NCI-H2227 (cell line): ENCODE data around the gene ZNF613.
"Not testable (repeated sequence)": the region's sequence is repeated elsewhere in the genome, so short reads cannot be mapped to it uniquely, and the experiment has no call there.

Experiments
- DNase-seq: peaks from one replicate; lab custom pipeline; 2025; ENCODE audit not compliant: unreplicated experiment; lab: John Stamatoyannopoulos, UW

Gene ZNF613

DNA sequence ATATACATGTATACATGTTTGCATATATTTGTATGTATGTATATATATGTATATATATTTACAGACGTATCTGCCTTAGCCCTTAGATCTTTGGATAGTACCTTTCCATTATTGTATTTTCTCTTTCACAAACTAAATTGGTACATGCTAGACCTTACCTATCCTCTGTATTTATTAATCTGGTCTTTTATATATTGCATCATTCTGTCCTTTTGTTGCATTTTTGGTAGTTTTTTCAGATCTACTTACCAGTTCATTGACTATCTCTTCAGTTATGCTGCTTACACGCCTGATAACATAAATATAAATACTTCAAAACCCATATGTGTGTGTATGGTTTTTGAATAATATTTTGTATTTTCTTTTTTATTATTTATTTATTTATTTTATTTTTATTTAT is 11.7 kb downstream of the ZNF613 start:
- no peak for DNase-seq

DNA sequence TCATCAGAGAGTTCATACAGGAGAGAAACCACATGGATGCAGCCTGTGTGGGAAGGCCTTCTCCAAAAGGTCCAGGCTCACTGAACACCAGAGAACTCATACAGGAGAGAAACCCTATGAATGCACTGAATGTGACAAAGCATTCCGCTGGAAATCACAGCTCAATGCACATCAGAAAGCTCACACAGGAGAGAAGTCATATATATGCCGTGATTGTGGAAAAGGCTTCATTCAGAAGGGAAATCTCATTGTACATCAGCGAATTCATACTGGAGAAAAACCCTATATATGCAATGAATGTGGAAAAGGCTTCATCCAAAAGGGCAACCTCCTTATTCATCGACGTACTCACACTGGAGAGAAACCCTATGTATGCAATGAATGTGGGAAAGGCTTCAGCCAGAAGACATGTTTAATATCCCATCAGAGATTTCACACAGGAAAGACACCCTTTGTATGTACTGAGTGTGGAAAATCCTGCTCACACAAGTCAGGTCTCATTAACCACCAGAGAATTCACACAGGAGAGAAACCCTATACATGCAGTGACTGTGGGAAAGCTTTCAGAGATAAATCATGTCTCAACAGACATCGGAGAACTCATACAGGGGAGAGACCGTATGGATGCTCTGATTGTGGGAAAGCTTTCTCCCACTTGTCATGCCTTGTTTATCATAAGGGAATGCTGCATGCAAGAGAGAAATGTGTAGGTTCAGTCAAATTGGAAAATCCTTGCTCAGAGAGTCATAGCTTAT is 17.7 kb downstream of the ZNF613 start:
- DNase-seq: no peak

DNA sequence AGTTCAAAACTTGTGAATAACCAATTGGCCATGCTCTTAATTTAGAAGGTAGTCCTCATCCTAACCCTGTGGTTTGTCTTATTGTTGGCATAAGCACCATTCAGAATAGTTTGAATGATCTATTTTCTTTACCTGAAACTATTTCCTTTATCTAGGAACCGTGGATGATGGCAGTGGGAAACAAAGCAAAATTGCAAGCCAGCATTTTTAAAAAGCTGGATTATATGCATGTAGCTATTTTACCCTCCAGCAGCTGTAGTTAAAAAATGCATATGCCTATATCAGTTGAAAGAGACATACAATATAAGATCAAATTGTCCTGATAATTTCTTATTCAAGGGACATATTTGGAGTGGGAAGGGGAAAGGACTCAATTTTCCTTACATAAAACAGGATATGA is 19.3 kb downstream of the ZNF613 start:
- DNase-seq: no peak

DNA sequence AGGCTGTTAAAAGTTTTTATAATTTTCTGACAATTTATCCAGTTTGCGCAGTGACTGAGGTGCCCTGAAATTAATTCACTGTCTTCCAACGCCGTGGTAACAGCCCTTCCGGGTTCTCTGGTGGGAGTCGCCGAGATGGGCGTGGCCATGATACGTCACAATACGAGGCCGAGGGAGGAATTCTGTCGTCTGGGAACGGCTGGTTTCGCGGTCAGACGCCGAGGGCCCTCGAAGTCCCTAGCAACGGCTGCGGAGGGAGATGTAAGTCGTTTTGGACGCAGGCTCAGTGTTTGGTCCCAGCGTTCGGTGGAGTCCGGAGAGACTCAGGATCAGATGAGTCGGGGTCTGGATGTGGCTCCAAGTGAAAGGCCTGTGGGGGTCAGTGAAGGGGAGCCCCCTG is 21.7 kb downstream of the ZNF613 start:
- DNase-seq: no peak

DNA sequence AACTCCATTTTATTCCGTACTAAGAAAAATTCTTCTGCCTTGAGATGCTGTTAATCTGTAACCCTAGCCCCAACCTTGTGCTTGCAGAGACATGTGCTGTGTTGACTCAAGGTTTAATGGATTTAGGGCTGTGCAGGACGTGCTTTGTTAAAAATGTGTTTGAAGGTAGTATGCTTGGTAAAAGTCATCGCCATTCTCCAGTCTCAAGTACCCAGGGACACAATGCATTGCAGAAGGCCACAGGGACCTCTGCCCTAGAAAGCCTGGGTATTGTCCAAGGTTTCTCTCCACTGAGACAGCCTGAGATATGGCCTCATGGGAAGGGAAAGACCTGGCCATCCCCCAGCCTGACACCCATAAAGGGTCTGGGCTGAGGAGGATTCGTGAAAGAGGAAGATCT is 30.6 kb downstream of the ZNF613 start:
- DNase-seq: not testable (repeated sequence)

DNA sequence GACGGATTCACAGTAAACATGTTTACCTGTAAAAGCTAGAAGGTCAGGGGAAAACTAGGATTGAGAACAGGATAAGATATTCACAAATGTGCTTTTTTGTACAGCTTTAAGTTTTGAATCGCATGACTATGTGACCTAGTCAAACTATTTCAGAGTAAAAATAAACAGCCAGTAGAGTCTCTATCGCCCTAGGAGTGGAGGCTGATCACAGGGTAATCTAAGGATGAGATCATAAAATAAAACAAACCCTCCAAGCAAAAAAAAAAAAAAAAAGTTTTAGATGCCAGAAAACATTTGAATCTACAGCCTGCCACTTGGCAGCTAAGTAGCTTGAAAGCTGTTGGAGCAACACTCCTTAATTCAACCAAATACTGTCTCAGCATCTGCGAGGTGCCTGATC is 32.5 kb downstream of the ZNF613 start:
- DNase-seq: no peak

DNA sequence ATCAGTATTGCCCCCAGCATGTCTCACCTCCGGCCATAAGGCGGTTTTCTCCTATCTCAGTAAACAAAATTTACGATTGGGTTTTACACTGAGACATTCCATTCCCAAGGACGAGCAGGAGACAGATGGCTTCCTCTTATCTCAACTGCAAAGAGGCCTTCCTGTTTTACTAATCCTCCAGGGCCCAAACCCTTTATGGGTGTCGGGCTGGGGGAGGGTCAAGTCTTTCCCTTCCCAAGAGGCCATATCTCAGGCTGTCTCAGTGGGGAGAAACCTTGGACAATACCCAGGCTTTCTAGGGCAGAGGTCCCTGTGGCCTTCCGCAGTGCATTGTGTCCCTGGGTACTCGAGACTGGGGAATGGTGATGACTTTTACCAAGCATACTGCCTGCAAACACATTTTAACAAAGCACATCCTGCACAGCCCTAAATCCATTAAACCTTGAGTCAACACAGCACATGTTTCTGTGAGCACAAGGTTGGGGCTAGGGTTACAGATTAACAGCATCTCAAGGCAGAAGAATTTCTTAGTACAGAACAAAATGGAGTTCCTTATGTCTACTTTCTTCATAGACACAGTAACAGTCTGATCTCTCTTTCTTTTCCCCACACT is 33.5 kb downstream of the ZNF613 start:
- DNase-seq: not testable (repeated sequence)

DNA sequence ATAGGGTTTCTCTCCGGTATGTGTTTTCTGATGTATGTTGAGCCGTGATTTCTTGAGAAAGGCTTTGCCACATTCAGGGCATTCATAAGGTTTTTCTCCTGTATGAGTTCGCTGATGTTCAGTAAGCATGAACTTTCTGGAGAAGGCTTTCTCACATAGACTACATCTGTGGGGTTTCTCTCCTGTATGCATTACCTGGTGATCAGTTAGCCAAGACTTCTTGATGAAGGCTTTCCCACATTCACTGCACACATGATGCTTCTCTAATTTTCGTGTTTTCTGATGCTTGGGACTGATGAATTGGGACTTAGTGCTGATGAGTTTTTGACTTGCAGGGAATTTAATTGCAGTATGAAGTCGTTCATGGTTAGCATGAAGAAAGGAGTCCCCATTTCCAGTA is 38.3 kb downstream of the ZNF613 start:
- DNase-seq: no peak

DNA sequence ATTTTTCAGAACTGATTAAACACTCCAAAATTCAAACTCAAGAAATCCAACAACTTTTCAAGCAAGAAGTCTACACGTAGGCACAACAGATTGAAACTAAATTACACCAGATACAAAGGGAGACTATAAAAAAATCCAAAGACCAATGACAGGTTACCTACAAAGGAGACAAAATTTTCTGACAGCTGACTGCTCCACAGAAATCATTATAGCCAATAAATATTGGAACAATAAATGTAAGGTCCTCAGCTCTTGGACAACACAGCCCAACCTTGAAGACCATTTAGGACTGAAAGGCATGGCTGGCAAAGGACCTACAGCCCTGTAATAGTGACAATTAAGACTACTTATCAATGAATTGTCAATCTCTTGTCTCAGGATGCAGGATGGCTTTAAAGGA is 43.4 kb downstream of the ZNF613 start:
- DNase-seq: no peak

DNA sequence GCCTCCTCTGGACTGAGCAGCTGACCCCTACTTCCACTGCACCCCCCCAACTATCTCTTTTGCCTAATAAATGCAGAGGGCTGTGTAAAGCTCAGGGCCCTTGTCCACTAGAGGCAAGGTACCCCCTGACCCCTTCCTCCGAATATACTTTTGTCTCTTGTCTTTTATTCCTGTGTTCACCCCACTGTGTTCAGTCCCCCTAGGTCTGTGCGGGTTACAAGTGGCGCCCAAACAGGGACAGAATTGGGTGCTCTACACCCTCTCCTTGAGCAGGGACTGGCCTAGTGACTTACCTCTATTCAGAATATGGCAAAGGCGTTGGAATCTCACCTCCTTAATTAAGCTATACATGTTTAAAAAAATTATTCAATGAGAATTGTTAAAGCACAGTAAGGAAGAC is 44.4 kb downstream of the ZNF613 start:
- DNase-seq: peak; percentile 2

DNA sequence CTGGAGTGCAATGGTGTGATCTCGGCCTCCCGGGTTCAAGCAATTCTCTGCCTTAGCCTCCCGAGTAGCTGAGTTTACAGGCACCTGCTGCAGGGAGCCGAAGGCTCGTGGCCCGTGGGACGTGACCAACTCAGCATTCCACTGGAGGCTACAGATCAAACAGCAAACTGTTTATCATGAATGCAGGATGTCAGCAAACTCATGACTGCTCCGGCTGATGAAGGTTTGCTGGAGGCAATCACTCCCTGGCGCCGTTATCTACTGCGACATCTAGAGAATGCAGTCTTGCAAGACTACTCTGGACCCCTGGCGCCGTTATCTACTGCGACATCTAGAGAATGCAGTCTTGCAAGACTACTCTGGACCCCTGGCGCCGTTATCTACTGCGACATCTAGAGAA is 48.5 kb downstream of the ZNF613 start:
- not testable (repeated sequence) for DNase-seq

DNA sequence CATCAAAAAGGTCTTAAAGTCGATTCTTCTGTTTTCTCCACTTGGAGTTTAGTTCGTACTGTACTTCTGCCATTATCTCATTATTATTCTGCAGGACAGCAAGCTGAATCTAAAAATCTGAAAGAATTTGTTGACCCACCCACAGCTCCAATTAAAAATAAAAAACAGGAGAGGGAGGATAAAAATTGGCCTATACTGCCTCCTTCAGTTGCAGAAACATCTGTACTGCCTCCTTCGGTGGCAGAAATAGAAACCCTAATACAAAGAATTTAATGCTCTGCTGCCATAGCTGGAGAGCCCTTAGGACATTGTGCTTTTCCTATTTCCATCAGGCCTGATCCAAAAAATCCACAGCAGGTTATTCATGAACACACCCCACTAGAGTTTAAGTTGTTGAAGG is 49.6 kb downstream of the ZNF613 start:
- DNase-seq: no peak

DNA sequence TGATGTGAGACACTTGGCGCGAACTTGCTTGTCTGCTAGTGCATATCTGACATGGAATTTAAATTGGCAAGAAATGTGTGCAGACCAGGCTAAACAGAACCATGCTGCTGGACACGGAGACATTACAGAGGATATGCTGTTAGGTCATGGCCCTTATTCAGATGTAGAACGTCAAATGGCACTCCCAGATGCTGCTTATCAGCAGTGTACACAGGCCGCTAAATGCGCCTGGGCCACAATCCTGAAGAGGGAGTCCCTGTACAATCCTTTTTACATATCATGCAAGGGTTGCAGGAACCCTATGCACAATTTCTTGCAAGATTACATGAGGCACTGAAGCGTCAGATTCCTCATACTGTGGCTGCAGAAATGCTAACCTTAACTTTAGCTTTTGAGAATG is 50.1 kb downstream of the ZNF613 start:
- DNase-seq: no peak

DNA sequence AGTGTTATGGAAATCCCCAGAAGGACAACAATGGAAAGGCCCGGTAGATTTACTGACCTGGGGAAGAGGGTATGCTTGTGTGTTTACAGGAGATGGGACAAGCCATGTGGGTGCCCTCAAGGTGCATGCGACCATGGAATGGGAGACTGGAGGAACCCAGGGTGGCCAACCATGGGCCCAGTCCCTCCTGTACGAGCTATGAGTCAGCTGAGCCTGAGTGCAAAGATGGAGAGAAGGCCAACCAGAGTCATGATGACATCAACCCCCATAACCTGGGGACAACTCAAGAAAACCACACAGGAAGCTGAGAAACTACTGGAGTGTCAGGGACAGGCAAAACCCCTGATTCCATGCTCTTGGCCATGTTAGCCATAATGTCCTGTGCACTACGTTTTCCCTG is 51.6 kb downstream of the ZNF613 start:
- no peak for DNase-seq

DNA sequence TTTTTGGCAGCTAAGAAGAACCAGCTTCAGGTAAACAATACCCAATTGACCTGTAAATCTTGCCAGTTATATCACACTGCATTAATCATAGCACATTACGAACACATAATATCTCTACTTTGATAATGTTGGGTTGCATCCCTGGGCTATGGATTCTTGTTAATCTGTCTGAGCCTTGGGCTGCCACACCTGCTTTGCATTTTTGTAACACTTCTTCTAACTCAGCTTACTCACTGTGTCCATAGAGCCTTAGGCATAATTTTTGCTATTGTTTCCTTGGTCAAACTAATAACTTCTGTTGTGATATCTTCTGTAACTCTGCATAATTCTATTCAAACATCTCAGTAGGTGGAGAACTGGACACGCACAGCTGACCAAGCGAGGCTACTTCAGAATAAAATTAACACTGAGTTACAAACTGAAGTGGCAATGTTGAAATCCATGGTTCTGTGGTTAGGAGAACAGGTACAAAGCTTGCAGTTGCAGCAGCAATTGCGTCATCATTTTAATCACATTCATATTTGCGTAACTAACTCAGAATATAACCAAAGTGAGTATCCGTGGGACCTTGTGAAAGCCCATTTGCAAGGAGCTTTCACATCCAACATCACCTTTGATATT is 53.0 kb downstream of the ZNF613 start:
- DNase-seq: no peak

DNA sequence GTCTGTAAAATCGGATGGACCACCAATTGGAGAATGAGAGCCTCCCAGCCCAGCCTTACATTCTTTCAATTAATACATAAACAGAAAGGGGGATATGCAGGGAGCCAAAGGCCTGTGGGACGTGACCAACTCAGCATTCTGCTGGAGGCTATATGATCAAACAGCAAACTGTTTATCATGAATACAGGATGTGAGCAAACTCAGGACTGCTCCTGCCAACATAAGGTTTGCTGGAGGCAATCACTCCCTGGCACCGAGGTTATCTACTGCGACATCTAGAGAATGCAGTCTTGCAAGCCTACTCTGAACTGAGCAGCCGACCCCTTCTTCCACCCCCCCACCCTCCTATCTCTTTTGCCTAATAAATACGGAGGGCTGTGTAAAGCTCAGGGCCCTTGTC is 53.7 kb downstream of the ZNF613 start:
- DNase-seq: not testable (repeated sequence)

DNA sequence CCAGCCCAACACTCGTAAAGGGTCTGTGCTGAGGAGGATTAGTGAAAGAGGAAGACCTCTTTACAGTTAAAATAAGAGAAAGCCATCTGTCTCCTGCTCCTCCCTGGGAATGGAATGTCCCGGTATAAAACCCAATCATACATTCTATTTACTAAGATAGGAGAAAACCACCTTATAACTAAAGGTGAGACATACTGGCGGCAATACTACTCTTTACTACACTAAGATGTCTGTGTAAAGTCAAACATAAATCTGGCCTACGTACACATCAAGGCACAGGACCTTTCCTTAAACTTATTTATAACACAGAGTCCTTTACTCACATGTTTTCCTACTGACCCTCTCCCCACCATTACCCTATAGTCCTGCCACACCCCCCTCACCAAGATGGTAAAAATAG is 56.1 kb downstream of the ZNF613 start:
- no peak for DNase-seq

DNA sequence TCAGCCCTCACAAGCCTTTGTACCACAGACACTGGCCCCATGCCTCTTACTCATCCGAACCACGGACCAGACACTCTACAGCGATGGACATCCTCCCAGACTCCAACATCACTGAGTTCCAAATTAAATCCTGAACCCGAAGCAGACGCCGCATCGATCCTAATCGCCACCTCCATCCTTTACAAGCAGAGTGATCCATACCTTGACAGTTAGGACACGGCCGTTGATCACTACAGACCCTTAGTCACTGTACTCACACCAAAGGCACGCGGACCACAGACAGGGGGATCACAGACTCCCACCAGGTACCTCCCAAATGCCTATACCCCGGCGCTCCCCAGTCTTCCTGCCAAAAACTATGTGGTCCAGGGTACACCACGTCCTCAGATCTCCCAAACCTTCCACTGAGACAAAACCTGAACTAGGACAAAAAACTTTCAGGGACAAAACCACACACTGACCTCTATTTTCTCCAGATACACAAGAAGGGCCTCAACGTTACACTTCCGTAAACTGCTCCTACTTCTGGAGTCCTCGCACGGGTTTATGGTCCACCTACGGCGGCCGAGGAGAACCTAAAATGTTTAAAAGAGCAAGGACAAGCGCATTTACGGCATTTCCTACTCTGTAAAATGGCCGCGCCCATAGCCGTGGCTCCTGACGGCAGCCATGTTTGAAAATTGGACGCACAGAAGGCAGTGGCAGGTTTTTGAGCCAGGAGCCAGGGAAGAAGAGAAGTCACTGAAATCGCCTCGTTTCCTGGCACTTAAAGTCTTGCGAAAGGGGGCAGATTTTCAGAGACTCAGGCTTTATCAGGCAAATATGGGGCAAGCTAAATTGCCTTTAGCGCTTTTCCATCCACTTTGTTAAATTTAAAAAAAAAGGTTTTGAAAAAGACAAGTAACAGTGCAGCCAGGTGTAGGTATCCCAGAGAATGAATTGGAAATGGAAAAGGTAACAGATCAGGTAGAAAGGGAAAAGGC is 59.3 kb downstream of the ZNF613 start, which contains the start of gene ZNF350:
Gene ZNF350, minus strand, starts transcription at position 532 of the 983 bp plus-strand sequence. CDS start 12,480 bp downstream, outside the sequence.
- DNase-seq: peak; percentile 92

DNA sequence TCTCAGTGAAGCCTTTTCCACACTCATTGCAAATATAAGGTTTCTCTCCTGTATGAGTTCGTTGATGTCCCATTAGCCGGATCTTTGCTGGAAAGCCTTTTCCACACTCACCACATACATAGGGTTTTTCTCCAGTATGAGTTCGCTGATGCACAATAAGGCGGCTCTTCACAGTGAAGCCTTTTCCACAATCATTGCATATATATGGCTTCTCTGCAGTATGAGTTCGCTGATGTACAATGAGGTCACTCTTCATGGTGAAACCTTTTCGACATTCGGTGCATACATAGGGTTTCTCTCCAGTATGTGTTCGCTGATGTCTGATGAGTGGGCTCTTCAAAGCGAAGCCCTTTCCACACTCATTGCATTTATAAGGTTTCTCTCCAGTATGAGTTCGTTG is 66.2 kb downstream of the ZNF613 start:
- no peak for DNase-seq

DNA sequence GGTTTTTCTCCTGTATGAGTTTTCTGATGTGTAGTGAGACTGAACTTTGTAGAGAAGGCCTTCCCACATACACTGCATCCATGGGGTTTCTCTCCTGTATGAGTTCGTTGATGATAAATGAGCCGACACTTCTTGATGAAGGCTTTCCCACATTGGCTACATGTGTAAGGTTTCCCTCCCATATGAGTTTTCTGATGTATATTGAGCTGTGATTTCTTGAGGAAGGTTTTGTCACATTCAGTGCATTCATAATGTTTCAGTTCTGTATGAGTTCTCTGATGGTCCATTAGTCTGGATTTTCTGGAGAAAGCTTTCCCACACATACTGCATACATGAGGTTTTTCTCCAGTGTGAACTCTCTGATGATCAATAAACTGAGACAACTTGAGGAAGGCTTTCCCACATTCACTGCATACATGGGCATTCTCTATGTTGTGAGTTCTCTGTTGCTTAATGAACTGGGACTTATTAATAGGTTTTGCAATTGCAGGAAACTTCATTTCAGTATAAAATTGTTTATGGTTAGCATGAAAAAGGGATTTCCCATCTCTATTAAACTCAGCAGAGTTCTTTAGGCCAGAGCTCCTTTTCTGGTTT is 66.9 kb downstream of the ZNF613 start:
- DNase-seq: no peak
